Stimulated activated CD8-positive, alpha-beta memory T cell treated with anti-CD3 and anti-CD28 coated beads, Interleukin-15, amount 100 ng/mL, for 4 hours (primary cell): Measurements from ENCODE around the gene CACNG5.

ENCODE experiments used
- DNase-seq, 2 donors: peaks; one replicate each; pipeline ENCODE4 v3.0.0-alpha.2; 2020; ENCODE audit warnings: low read depth in 2 of 2

CACNG5 gene

GRCh38 chr17:66834919-66835454, at the start of gene CACNG5:
Gene CACNG5 (plus strand): TSS chr17:66835117. CDS start chr17:66877333, 42,216 bp downstream.
- DNase-seq, result no peak

GRCh38 chr17:66786107-66786506, 48.8 kb upstream of the CACNG5 start:
- no peak for DNase-seq

GRCh38 chr17:66787914-66788313, 47.0 kb upstream of the CACNG5 start:
- DNase-seq, result no peak

GRCh38 chr17:66789093-66789492, 45.8 kb upstream of the CACNG5 start:
- no peak for DNase-seq

- no peak for DNase-seq
Measured at GRCh38 chr17:66789961-66790437, 44.9 kb upstream of the CACNG5 start.

- DNase-seq, result no peak
Measured at GRCh38 chr17:66790501-66791061, 44.3 kb upstream of the CACNG5 start.

GRCh38 chr17:66791347-66791746, 43.6 kb upstream of the CACNG5 start:
- no peak for DNase-seq

- no peak for DNase-seq
Measured at GRCh38 chr17:66793814-66794213, 41.1 kb upstream of the CACNG5 start.

- DNase-seq, result no peak
Measured at GRCh38 chr17:66795486-66795885, 39.4 kb upstream of the CACNG5 start.

- no peak for DNase-seq
Measured at GRCh38 chr17:66799849-66800537, 34.9 kb upstream of the CACNG5 start.

- no peak for DNase-seq
Measured at GRCh38 chr17:66803474-66803951, 31.4 kb upstream of the CACNG5 start.

GRCh38 chr17:66805567-66805966, 29.4 kb upstream of the CACNG5 start:
- DNase-seq, result no peak

GRCh38 chr17:66807182-66807581, 27.7 kb upstream of the CACNG5 start:
- no peak for DNase-seq

GRCh38 chr17:66809408-66809807, 25.5 kb upstream of the CACNG5 start:
- DNase-seq, result no peak

GRCh38 chr17:66810951-66811682, 23.8 kb upstream of the CACNG5 start:
- no peak for DNase-seq

GRCh38 chr17:66811683-66812054, 23.2 kb upstream of the CACNG5 start:
- DNase-seq, result no peak

- DNase-seq, result no peak
Measured at GRCh38 chr17:66812571-66812970, 22.3 kb upstream of the CACNG5 start.

- no peak for DNase-seq
Measured at GRCh38 chr17:66813296-66813695, 21.6 kb upstream of the CACNG5 start.

- no peak for DNase-seq
Measured at GRCh38 chr17:66814026-66814425, 20.9 kb upstream of the CACNG5 start.

GRCh38 chr17:66814570-66814969, 20.3 kb upstream of the CACNG5 start:
- DNase-seq, result no peak

- no peak for DNase-seq
Measured at GRCh38 chr17:66817750-66818149, 17.2 kb upstream of the CACNG5 start.

- no peak for DNase-seq
Measured at GRCh38 chr17:66819466-66819865, 15.5 kb upstream of the CACNG5 start.

GRCh38 chr17:66822009-66822408, 12.9 kb upstream of the CACNG5 start:
- no peak for DNase-seq
